ENCODE results near the gene RSPH1.

RSPH1 gene

GRCh38 chr21:42455196-42455595, 40.8 kb downstream of the RSPH1 start:
- no peaks in the 10 kb centered on the region for H4K20me1 ChIP-seq (ENCODE audit: control insufficient read depth, insufficient read depth, low read depth, low read length)
- no peaks in the 10 kb centered on the region for H3K27me3 ChIP-seq (ENCODE audit: control insufficient read depth, low read length)
- H3F3A ChIP-seq (ENCODE audit: control insufficient read depth, insufficient read depth) = 0 out of 2 replicates have a peak, but pooled peaks cover 9% of the 10 kb centered on the region
- H3K27ac ChIP-seq (ENCODE audit: low read depth, low read length) = no peak overlapping the region
- no peak overlapping the region for H3K4me2 ChIP-seq (ENCODE audit: low read length)
- TF ChIP-seq EZH2phosphoT487 (IDR thresholded peaks at IDR 0.05; ENCODE audit: borderline replicate concordance, low read length) (no peak), CTCF (IDR thresholded peaks at IDR 0.05; ENCODE audit: low read depth, low read length, poor library complexity, severe bottlenecking) (no peak)
- H3K9me2 ChIP-seq (replicated peaks; ENCODE audit: control insufficient read depth, low read length) = no peaks in the 10 kb centered on the region
- no peaks in the 10 kb centered on the region for H3K79me2 ChIP-seq (ENCODE audit: control insufficient read depth, low read length)
- H3K4me1 ChIP-seq (ENCODE audit: control insufficient read depth, low read length) = peaks cover 40% of the 10 kb centered on the region
- no peak overlapping the region for H3K4me3 ChIP-seq (ENCODE audit: low read length)
- H3K36me3 ChIP-seq (ENCODE audit: control insufficient read depth, low read length) = no peaks in the 10 kb centered on the region
- no peaks in the 10 kb centered on the region for H3K9me3 ChIP-seq (ENCODE audit: control insufficient read depth, insufficient read depth, low read length)

- Histone ChIP-seq H3K4me2 (ENCODE audit: low read length) (no peak overlapping the region), H3K36me3 (ENCODE audit: control insufficient read depth, low read length) (no peaks in the 10 kb centered on the region), H3K9me2 (replicated peaks; ENCODE audit: control insufficient read depth, low read length) (no peaks in the 10 kb centered on the region), H3F3A (ENCODE audit: control insufficient read depth, insufficient read depth) (0 out of 2 replicates have a peak, but pooled peaks cover 6% of the 10 kb centered on the region), H3K27me3 (ENCODE audit: control insufficient read depth, low read length) (no peaks in the 10 kb centered on the region), H3K27ac (ENCODE audit: low read depth, low read length) (no peak overlapping the region), H3K79me2 (ENCODE audit: control insufficient read depth, low read length) (no peaks in the 10 kb centered on the region), H3K4me1 (ENCODE audit: control insufficient read depth, low read length) (peaks cover 40% of the 10 kb centered on the region), H3K9me3 (ENCODE audit: control insufficient read depth, insufficient read depth, low read length) (no peaks in the 10 kb centered on the region), H4K20me1 (ENCODE audit: control insufficient read depth, insufficient read depth, low read depth, low read length) (no peaks in the 10 kb centered on the region), H3K4me3 (ENCODE audit: low read length) (no peak overlapping the region)
- no peak for TF ChIP-seq EZH2phosphoT487 (IDR thresholded peaks at IDR 0.05; ENCODE audit: borderline replicate concordance, low read length)
- TF ChIP-seq CTCF (IDR thresholded peaks at IDR 0.05; ENCODE audit: low read depth, low read length, poor library complexity, severe bottlenecking) = no peak
These were observed 41.2 kb downstream of the RSPH1 start for GRCh38 chr21:42454786-42455185.

GRCh38 chr21:42453986-42454570, 41.9 kb downstream of the RSPH1 start:
- no peaks in the 10 kb centered on the region for H3K27me3 ChIP-seq (ENCODE audit: control insufficient read depth, low read length)
- peak overlapping the region; percentile 13 for H3K4me2 ChIP-seq (ENCODE audit: low read length)
- no peak overlapping the region for H3K27ac ChIP-seq (ENCODE audit: low read depth, low read length)
- H4K20me1 ChIP-seq (ENCODE audit: control insufficient read depth, insufficient read depth, low read depth, low read length) = no peaks in the 10 kb centered on the region
- TF ChIP-seq CTCF (IDR thresholded peaks at IDR 0.05; ENCODE audit: low read depth, low read length, poor library complexity, severe bottlenecking) = no peak
- no peak for TF ChIP-seq EZH2phosphoT487 (IDR thresholded peaks at IDR 0.05; ENCODE audit: borderline replicate concordance, low read length)
- H3K9me2 ChIP-seq (replicated peaks; ENCODE audit: control insufficient read depth, low read length) = no peaks in the 10 kb centered on the region
- peaks cover 35% of the 10 kb centered on the region for H3K4me1 ChIP-seq (ENCODE audit: control insufficient read depth, low read length)
- H3K79me2 ChIP-seq (ENCODE audit: control insufficient read depth, low read length) = no peaks in the 10 kb centered on the region
- H3F3A ChIP-seq (ENCODE audit: control insufficient read depth, insufficient read depth) = 0 out of 2 replicates have a peak, but pooled peaks cover 1% of the 10 kb centered on the region
- no peaks in the 10 kb centered on the region for H3K36me3 ChIP-seq (ENCODE audit: control insufficient read depth, low read length)
- H3K9me3 ChIP-seq (ENCODE audit: control insufficient read depth, insufficient read depth, low read length) = no peaks in the 10 kb centered on the region
- no peak overlapping the region for H3K4me3 ChIP-seq (ENCODE audit: low read length)
